Stimulated activated CD8-positive, alpha-beta memory T cell treated with anti-CD3 and anti-CD28 coated beads, Interleukin-15, amount 100 ng/mL, for 1 hour (primary cell): ENCODE results near the gene PHOSPHO1.
"Not testable (repeated sequence)": the region's sequence is repeated elsewhere in the genome, so short reads cannot be mapped to it uniquely, and the experiment has no call there.

Source experiments
- DNase-seq: peaks from one replicate; pipeline ENCODE4 v3.0.0-alpha.2; 2020; ENCODE audit warnings: low read depth

The PHOSPHO1 gene

GRCh38 chr17:49193513-49194296 is 36.9 kb downstream of the PHOSPHO1 start:
- no peak for DNase-seq

- peak; percentile 92 for DNase-seq
Observed at GRCh38 chr17:49191917-49192741, 38.5 kb downstream of the PHOSPHO1 start.

- DNase-seq, result no peak
Observed at GRCh38 chr17:49191409-49191916, 39.1 kb downstream of the PHOSPHO1 start.

- no peak for DNase-seq
Observed at GRCh38 chr17:49190932-49191331, 39.7 kb downstream of the PHOSPHO1 start.

- no peak for DNase-seq
Observed at GRCh38 chr17:49187301-49187700, 43.3 kb downstream of the PHOSPHO1 start.

- not testable (repeated sequence) for DNase-seq
Observed at GRCh38 chr17:49185381-49185780, 45.2 kb downstream of the PHOSPHO1 start.

GRCh38 chr17:49184522-49184921 is 46.1 kb downstream of the PHOSPHO1 start:
- not testable (repeated sequence) for DNase-seq

- no peak for DNase-seq
Observed at GRCh38 chr17:49183801-49184200, 46.8 kb downstream of the PHOSPHO1 start.

GRCh38 chr17:49183341-49183740 is 47.2 kb downstream of the PHOSPHO1 start:
- DNase-seq, result no peak

GRCh38 chr17:49180998-49181635 is 49.5 kb downstream of the PHOSPHO1 start:
- DNase-seq, result no peak

- DNase-seq, result peak; percentile 59
Observed at GRCh38 chr17:49180303-49180702, 50.3 kb downstream of the PHOSPHO1 start.

- not testable (repeated sequence) for DNase-seq
Observed at GRCh38 chr17:49175978-49176377, 54.6 kb downstream of the PHOSPHO1 start.
